ENCODE measurements around the gene PUDP.

PUDP gene

GRCh38 chrX:7146703-7147412 lies 1.1 kb downstream of the PUDP start:
- peak; percentile 8 to 12 for DNase-seq

- no peak for DNase-seq
Observed at GRCh38 chrX:7146020-7146702, 1.8 kb downstream of the PUDP start.

- no peak for DNase-seq
Observed at GRCh38 chrX:7145454-7145853, 2.5 kb downstream of the PUDP start.

GRCh38 chrX:7143941-7144525 lies 3.9 kb downstream of the PUDP start:
- no peak for DNase-seq

GRCh38 chrX:7143076-7143475 lies 4.9 kb downstream of the PUDP start:
- no peak for DNase-seq

- no peak for DNase-seq
Observed at GRCh38 chrX:7139202-7140081, 8.5 kb downstream of the PUDP start.

- no peak for DNase-seq
Observed at GRCh38 chrX:7134981-7135380, 13.0 kb downstream of the PUDP start.

GRCh38 chrX:7133050-7133440 lies 14.9 kb downstream of the PUDP start:
- DNase-seq = no peak

- DNase-seq = peak; percentile 10 to 38
Observed at GRCh38 chrX:7132335-7133049, 15.5 kb downstream of the PUDP start.

- no peak for DNase-seq
Observed at GRCh38 chrX:7131621-7132020, 16.3 kb downstream of the PUDP start.

GRCh38 chrX:7127056-7127455 lies 20.9 kb downstream of the PUDP start:
- no peak for DNase-seq

GRCh38 chrX:7120878-7121219 lies 27.1 kb downstream of the PUDP start:
- DNase-seq = no peak

GRCh38 chrX:7119950-7120877 lies 27.7 kb downstream of the PUDP start:
- DNase-seq = no peak

GRCh38 chrX:7117587-7117986 lies 30.4 kb downstream of the PUDP start:
- DNase-seq = no peak

- DNase-seq = no peak
Observed at GRCh38 chrX:7116081-7116480, 31.9 kb downstream of the PUDP start.

- DNase-seq = no peak
Observed at GRCh38 chrX:7115557-7115956, 32.4 kb downstream of the PUDP start.

GRCh38 chrX:7112071-7112470 lies 35.9 kb downstream of the PUDP start:
- no peak for DNase-seq

- no peak for DNase-seq
Observed at GRCh38 chrX:7111518-7111917, 36.4 kb downstream of the PUDP start.

- no peak for DNase-seq
Observed at GRCh38 chrX:7110821-7111276, 37.1 kb downstream of the PUDP start.

- DNase-seq = no peak
Observed at GRCh38 chrX:7109838-7110793, 37.8 kb downstream of the PUDP start.
